Measurements from ENCODE around the gene CARD19.

The CARD19 gene

DNA sequence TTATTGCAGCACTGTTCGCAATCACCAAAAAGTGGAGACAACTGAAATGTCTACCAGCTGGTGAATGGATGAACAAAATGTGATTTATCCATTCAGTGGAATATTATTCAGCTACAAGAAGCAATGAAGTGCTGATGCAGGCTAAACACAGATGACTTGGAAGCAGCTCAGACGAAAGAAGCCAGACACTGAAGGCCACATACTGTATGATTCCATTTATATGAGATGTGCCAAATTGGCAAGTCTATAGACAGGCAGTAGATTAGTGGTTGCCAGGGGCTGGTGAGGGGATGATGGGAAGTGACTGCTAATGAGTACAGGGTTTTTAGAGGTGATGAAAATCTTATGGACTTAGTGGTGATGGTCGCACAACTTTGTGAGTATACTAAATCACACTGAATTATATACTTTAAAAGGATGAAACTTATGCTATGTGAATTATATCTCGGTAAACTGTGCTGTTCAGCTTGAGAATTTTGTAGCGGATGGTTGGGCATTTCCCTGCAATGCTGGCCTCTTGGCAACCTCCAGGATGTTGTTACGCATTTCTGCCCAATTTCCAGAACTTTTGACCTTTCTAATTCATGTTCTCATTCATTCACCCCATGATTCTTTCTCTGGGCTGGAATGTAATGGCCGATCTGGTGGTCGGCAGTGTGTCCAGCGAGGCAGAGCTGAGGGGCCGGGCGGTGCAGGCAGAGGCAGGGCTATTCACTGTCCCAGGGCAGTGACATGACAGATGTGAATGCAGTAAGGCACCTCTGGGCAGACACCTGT lies 66.0 kb downstream of the CARD19 start:
- no peak for DNase-seq (ENCODE audit: low read depth in 2 of 2)

Measured in stimulated activated CD8-positive, alpha-beta memory T cell treated with anti-CD3 and anti-CD28 coated beads, Interleukin-2, amount 100 ng/mL, for 48 hours (primary cell).